GM10248 (cell line): ENCODE data around the gene PIH1D1.

Experiments
- CTCF ChIA-PET: fragments of 300-600 bp; sonication (Branson Sonifier 250); formaldehyde crosslinking; extraction: SDS; loops from one replicate; lab custom pipeline; 2021; ENCODE audit warnings: antibody characterized with exemption; lab: Yijun Ruan, JAX
- POLR2A ChIA-PET: fragments of 350-650 bp; sonication (Branson Sonifier 250); formaldehyde crosslinking; extraction: SDS; loops from one replicate; lab custom pipeline; 2020; ENCODE audit warnings: antibody characterized with exemption; lab: Yijun Ruan, JAX
- DNase-seq: peaks from one replicate; pipeline ENCODE4 v3.0.0; 2012; ENCODE audit errors: extremely low spot score
- CTCF ChIP-seq: IDR thresholded peaks from 2 replicates; pipeline ENCODE4 v1.5.1; 2012; ENCODE audit warnings: mild to moderate bottlenecking, low read depth; ENCODE audit errors: extremely low read depth, missing control alignments, control extremely low read depth

PIH1D1 gene

GRCh38 chr19:49442771-49443365, 8.7 kb downstream of the PIH1D1 start:
- CTCF ChIA-PET, result interaction anchor here (0.6 to 3.6 kb wide), 25 partner anchors 9 to 449 kb away, joined by 3 to 23 read pairs (median 4); partner anchors contain the start of genes ALDH16A1, GFY, GYS1 and PIH1D1
- POLR2A ChIA-PET, result interaction anchor here (0.6 to 1.4 kb wide), 4 partner anchors 8 to 128 kb away, joined by 3 to 8 read pairs (median 4); partner anchors contain the start of genes ALDH16A1 and PIH1D1
- TF ChIP-seq CTCF, result no peak

GRCh38 chr19:49442354-49442753, 9.3 kb downstream of the PIH1D1 start:
- POLR2A ChIA-PET, result interaction anchor here (0.6 to 1.4 kb wide), 4 partner anchors 9 to 129 kb away, joined by 3 to 8 read pairs (median 4); partner anchors contain the start of genes ALDH16A1 and PIH1D1
- CTCF ChIA-PET, result interaction anchor here (0.6 to 3.6 kb wide), 23 partner anchors 9 to 449 kb away, joined by 3 to 23 read pairs (median 4); partner anchors contain the start of genes ALDH16A1, GFY, GYS1 and PIH1D1
- no peak for TF ChIP-seq CTCF
- DNase-seq, result no peak

More at GRCh38 chr19:49442771-49443365, 8.7 kb downstream of the PIH1D1 start:
- peak; percentile 81 for DNase-seq

GRCh38 chr19:49441960-49442350, 9.7 kb downstream of the PIH1D1 start:
- ChIA-PET CTCF (interaction anchor here (1.1 to 3.6 kb wide), 6 partner anchors 12 to 51 kb away, joined by 3 to 23 read pairs (median 6); partner anchors contain the start of gene ALDH16A1), POLR2A (interaction anchor here (1.4 kb wide), 1 partner anchor 11 kb away, joined by 4 read pairs; the partner anchor contains the start of gene ALDH16A1)
- no peak for DNase-seq
- TF ChIP-seq CTCF, result no peak

- no peak for TF ChIP-seq CTCF
- POLR2A ChIA-PET, result no interaction called here
- CTCF ChIA-PET, result interaction anchor here (1.1 to 3.6 kb wide), 4 partner anchors 12 to 51 kb away, joined by 5 to 23 read pairs (median 6); partner anchors contain the start of gene ALDH16A1
- peak; percentile 72 for DNase-seq
These were observed 10.2 kb downstream of the PIH1D1 start, which contains the start of gene SLC17A7 for GRCh38 chr19:49441210-49441959. SLC17A7 (minus strand) TSS chr19:49441527; CDS start chr19:49441379, 148 bp downstream.

GRCh38 chr19:49440439-49441209, 11.0 kb downstream of the PIH1D1 start:
- no peak for TF ChIP-seq CTCF
- DNase-seq, result no peak
- ChIA-PET CTCF (interaction anchor here (3.6 kb wide), 1 partner anchor 50 kb away, joined by 23 read pairs; no protein-coding TSS in a partner anchor), POLR2A (no interaction called here)
